RWPE2 (cell line): ENCODE data around the gene MAP3K5.
A peak's percentile ranks its signal among the peaks of the same experiment; 100 is the strongest.

Source experiments
- ATAC-seq: fragments of 200-7000 bp; cut with Tn5 transposase; 3 replicates; pipeline ENCODE4 v1.9.1; 2021; ENCODE audit warnings: low read depth
- DNase-seq: peaks from one replicate; pipeline ENCODE4 v3.0.0-alpha.2; 2020; ENCODE audit warnings: low spot score
- H3K27ac ChIP-seq: fragments of 450-650 bp; 2 replicates; pipeline ENCODE4 v1.5.1; 2017; ENCODE audit warnings: mild to moderate bottlenecking; ENCODE audit not compliant: poor library complexity, severe bottlenecking
- H3K27me3 ChIP-seq: fragments of 250-450 bp; sonication (Bioruptor Pico); 2 replicates; pipeline ENCODE4 v1.5.1; 2021; ENCODE audit warnings: mild to moderate bottlenecking, moderate library complexity; ENCODE audit not compliant: insufficient read depth, poor library complexity, severe bottlenecking
- H3K36me3 ChIP-seq: fragments of 250-450 bp; sonication (Bioruptor Pico); 2 replicates; pipeline ENCODE4 v1.5.1; 2020; ENCODE audit warnings: low read depth, mild to moderate bottlenecking, moderate library complexity
- H3K4me1 ChIP-seq: fragments of 250-450 bp; sonication (Bioruptor Pico); 2 replicates; pipeline ENCODE4 v1.5.1; 2021; ENCODE audit warnings: mild to moderate bottlenecking, moderate library complexity; ENCODE audit not compliant: insufficient read depth, poor library complexity, severe bottlenecking
- H3K4me3 ChIP-seq: fragments of 250-450 bp; sonication (Bioruptor Pico); 2 replicates; pipeline ENCODE4 v1.5.1; 2021; ENCODE audit warnings: mild to moderate bottlenecking, moderate library complexity; ENCODE audit not compliant: severe bottlenecking
- H3K9me3 ChIP-seq: fragments of 250-450 bp; sonication (Bioruptor Pico); 2 replicates; pipeline ENCODE4 v1.5.1; 2021; ENCODE audit warnings: mild to moderate bottlenecking, moderate library complexity; ENCODE audit not compliant: severe bottlenecking
- CTCF ChIP-seq: fragments of 450-650 bp; IDR thresholded peaks from one replicate; pipeline ENCODE4 v1.5.1; 2017; ENCODE audit warnings: mild to moderate bottlenecking, moderate library complexity; ENCODE audit not compliant: poor library complexity, severe bottlenecking

MAP3K5 gene

DNA sequence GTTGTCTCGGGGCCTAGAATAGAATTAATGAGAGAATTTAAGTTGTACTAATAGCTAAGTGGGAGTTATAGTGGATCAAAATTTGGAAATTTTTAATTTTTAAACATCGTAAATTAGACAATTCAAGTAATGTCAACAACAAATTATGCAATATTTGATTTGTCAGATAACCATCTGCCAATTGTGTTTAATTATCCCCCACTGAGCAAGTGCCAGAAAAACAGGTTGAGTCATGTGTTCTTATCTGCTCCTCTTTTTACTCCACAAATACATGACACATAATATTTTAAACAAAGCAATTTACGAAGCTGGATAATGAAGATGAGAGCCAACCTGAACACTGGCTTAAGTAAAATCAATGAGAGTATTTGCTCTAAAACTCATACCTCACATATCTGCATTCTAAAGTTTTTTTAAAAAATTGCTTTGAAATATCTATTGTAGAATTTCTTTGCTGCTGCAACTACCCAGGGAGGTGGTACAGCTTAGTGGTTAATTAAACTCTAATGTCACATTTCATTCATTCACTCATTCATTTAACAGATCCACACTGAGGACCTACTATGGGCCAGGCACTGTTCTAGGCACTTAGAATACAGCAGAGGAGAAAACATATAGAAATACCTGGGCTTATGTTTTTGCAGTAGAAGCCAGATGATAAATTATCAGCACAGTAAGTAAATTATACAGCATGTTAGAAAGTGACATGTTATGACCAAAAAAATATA, 184.9 kb downstream of the MAP3K5 start:
- no peak overlapping the region for H3K27ac ChIP-seq

GRCh38 chr6:136604928-136605510, 187.3 kb downstream of the MAP3K5 start:
- no peak for TF ChIP-seq CTCF
- no peak for ATAC-seq
- Histone ChIP-seq H3K36me3 (no peaks in the 10 kb centered on the region), H3K4me1 (peaks cover 32% of the 10 kb centered on the region), H3K27ac (no peak overlapping the region), H3K9me3 (no peaks in the 10 kb centered on the region), H3K4me3 (no peak overlapping the region), H3K27me3 (no peaks in the 10 kb centered on the region)
- no peak for DNase-seq

More for the DNA sequence above, 184.9 kb downstream of the MAP3K5 start:
- no peaks in the 10 kb centered on the region for H3K36me3 ChIP-seq
- no peak for TF ChIP-seq CTCF
- no peak overlapping the region for H3K4me3 ChIP-seq
- DNase-seq (no peak), ATAC-seq (peak; percentile 25; the same call in 1 of the 3 replicates)
- H3K9me3 ChIP-seq, result no peaks in the 10 kb centered on the region
- H3K4me1 ChIP-seq, result peaks cover 38% of the 10 kb centered on the region
- H3K27me3 ChIP-seq, result no peaks in the 10 kb centered on the region

DNA sequence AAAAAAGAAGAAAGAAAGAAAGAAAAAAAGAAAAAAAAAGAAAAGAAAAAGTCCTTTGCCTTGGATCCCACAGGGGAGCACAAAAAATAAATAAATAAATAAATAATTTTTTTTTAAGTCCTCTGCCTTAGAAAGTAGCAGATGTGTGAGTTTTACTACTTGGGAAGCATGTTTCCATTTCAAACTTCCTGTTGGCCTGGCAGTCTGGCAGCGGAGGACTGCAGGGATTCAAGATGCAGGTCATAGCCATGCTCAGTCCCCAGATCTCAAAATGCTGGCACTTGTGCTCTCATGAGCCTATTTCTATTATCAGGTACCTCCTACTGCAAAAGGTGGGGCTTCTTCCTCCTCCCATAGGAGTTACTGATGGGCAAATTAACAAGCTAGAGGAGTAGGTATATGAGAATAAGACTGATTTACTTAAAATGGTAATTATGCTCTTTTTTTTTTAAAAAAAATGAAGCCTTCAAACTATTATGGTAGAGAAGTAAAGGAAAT, 187.9 kb downstream of the MAP3K5 start:
- H3K4me3 ChIP-seq, result no peak overlapping the region
- peaks cover 26% of the 10 kb centered on the region for H3K4me1 ChIP-seq
- DNase-seq (no peak), ATAC-seq (no peak)
- no peaks in the 10 kb centered on the region for H3K27me3 ChIP-seq
- TF ChIP-seq CTCF, result no peak
- no peaks in the 10 kb centered on the region for H3K9me3 ChIP-seq
- no peak overlapping the region for H3K27ac ChIP-seq
- no peaks in the 10 kb centered on the region for H3K36me3 ChIP-seq

GRCh38 chr6:136600818-136601217, 191.5 kb downstream of the MAP3K5 start:
- TF ChIP-seq CTCF, result no peak
- Histone ChIP-seq H3K4me1 (no peaks in the 10 kb centered on the region), H3K4me3 (no peak overlapping the region), H3K36me3 (no peaks in the 10 kb centered on the region), H3K27me3 (no peaks in the 10 kb centered on the region), H3K9me3 (no peaks in the 10 kb centered on the region), H3K27ac (no peak overlapping the region)
- DNase-seq (no peak), ATAC-seq (no peak)
